A673 (cell line): Measurements from ENCODE around the gene CAMK1D. TPM values are rescaled to one million over a fixed set of nuclear protein-coding genes. Genes with fewer than 3 reads are reported as not detected.
"Not testable (repeated sequence)": the region's sequence is repeated elsewhere in the genome, so short reads cannot be mapped to it uniquely, and the experiment has no call there.

Experiments
- BruUV-seq: library from RNA; stranded (reverse); fragments of 400-500 nt; replicated peaks from 2 replicates; lab custom pipeline; 2021; lab: Mats Ljungman, UMichigan
- CTCF ChIA-PET: fragments of 300-600 bp; sonication (Branson Sonifier 250); formaldehyde crosslinking; loops from one replicate; lab custom pipeline; 2022; ENCODE audit warnings: antibody characterized with exemption; lab: Charles Lee
- POLR2A ChIA-PET: fragments of 300-600 bp; sonication (Branson Sonifier 250); formaldehyde crosslinking; loops from one replicate; lab custom pipeline; 2022; ENCODE audit warnings: antibody characterized with exemption; ENCODE audit not compliant: low non-redundant PET; lab: Charles Lee
- DNase-seq: peaks from one replicate; pipeline ENCODE4 v3.0.0-alpha.2; 2015; ENCODE audit warnings: low spot score
- H3K27ac ChIP-seq: fragments of 200-600 bp; sonication (generic); 2 replicates; pipeline ENCODE4 v1.5.1; 2016; ENCODE audit warnings: mixed run types, low read depth, mild to moderate bottlenecking, mixed read lengths, antibody characterized with exemption, low read length; ENCODE audit not compliant: poor library complexity, severe bottlenecking
- H3K27me3 ChIP-seq: fragments of 200-600 bp; sonication (generic); replicated peaks from 2 replicates; pipeline ENCODE4 v1.6.1; 2017; ENCODE audit warnings: mixed run types, low read depth, mild to moderate bottlenecking, mixed read lengths, antibody characterized with exemption, low read length; ENCODE audit not compliant: insufficient read depth, poor library complexity
- H3K36me3 ChIP-seq: fragments of 200-600 bp; sonication (generic); 2 replicates; pipeline ENCODE4 v1.6.1; 2016; ENCODE audit warnings: mixed run types, mild to moderate bottlenecking, mixed read lengths, antibody characterized with exemption, low read length; ENCODE audit not compliant: insufficient read depth, poor library complexity, severe bottlenecking
- H3K4me1 ChIP-seq: fragments of 200-600 bp; sonication (generic); 2 replicates; pipeline ENCODE4 v1.6.1; 2017; ENCODE audit warnings: mixed run types, mild to moderate bottlenecking, mixed read lengths, antibody characterized with exemption, low read length; ENCODE audit not compliant: insufficient read depth, poor library complexity, severe bottlenecking
- H3K4me3 ChIP-seq: fragments of 200-600 bp; sonication (generic); 2 replicates; pipeline ENCODE4 v1.5.1; 2016; ENCODE audit warnings: low read depth, mixed run types, mild to moderate bottlenecking, mixed read lengths, low read length; ENCODE audit not compliant: poor library complexity, severe bottlenecking
- H3K9me3 ChIP-seq: fragments of 200-600 bp; sonication (generic); 2 replicates; pipeline ENCODE4 v1.6.1; 2016; ENCODE audit warnings: mixed run types, low read depth, mild to moderate bottlenecking, mixed read lengths, antibody characterized with exemption, low read length; ENCODE audit not compliant: poor library complexity, severe bottlenecking
- EZH2 ChIP-seq: fragments of 200-600 bp; sonication (generic); IDR thresholded peaks from 2 replicates; pipeline ENCODE4 v1.6.1; 2017; ENCODE audit warnings: borderline replicate concordance, low read depth, mild to moderate bottlenecking, mixed read lengths, antibody characterized with exemption, low read length; ENCODE audit not compliant: poor library complexity, severe bottlenecking
- intact Hi-C: fragments of 100-400 bp; cut with micrococcal nuclease; formaldehyde crosslinking; loops from one replicate; pipeline ENCODE4 v1.10.0; 2022; ENCODE audit not compliant: unreplicated experiment
- total RNA-seq: library from RNA; stranded (reverse); gene quantifications from 2 replicates; pipeline ENCODE4 v1.2.3, GENCODE V29; 2021
- TF ChIP-seq, protein P1 (sequence below): fragments of 300-800, 200-600 bp; sonication (generic); conservative IDR thresholded peaks from 2 replicates; pipeline ENCODE4 v1.5.1; 2017; ENCODE audit warnings: low read depth, mild to moderate bottlenecking, antibody characterized with exemption, low read length, moderate library complexity, mixed read lengths

Gene CAMK1D
- total RNA-seq, 1 experiment from 2014 or later = 23.7 TPM

DNA sequence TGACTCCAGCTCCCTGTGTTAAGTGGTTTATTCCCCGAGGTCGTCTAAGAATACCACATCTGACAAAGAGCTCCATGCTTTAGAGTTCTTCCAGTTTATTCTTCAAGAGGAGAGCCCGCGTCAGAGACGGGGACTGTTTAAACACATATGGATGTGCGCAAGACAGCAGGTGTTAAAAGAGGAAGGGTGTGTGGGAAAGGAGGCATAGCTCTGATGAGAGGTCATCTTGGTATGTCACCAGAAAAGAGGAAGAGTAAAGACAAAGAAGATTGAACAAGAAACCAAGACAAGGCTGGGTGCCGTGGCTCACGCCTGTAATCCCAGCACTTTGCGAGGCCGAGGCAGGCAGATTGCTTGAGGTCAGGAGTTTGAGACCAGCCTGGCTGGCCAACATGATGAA, 393.4 kb downstream of the CAMK1D start:
- no TSS peak for BruUV-seq
- intact Hi-C loops = no loop called here
- Histone ChIP-seq H3K36me3 (no peaks in the 10 kb centered on the region), H3K4me1 (no peaks in the 10 kb centered on the region), H3K9me3 (no peaks in the 10 kb centered on the region), H3K4me3 (no peak overlapping the region), H3K27ac (no peak overlapping the region), H3K27me3 (no peaks in the 10 kb centered on the region)
- ChIA-PET POLR2A (no interaction called here), CTCF (no interaction called here)
- TF ChIP-seq, protein P1, sequence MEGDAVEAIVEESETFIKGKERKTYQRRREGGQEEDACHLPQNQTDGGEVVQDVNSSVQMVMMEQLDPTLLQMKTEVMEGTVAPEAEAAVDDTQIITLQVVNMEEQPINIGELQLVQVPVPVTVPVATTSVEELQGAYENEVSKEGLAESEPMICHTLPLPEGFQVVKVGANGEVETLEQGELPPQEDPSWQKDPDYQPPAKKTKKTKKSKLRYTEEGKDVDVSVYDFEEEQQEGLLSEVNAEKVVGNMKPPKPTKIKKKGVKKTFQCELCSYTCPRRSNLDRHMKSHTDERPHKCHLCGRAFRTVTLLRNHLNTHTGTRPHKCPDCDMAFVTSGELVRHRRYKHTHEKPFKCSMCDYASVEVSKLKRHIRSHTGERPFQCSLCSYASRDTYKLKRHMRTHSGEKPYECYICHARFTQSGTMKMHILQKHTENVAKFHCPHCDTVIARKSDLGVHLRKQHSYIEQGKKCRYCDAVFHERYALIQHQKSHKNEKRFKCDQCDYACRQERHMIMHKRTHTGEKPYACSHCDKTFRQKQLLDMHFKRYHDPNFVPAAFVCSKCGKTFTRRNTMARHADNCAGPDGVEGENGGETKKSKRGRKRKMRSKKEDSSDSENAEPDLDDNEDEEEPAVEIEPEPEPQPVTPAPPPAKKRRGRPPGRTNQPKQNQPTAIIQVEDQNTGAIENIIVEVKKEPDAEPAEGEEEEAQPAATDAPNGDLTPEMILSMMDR = no peak
- no peak for DNase-seq

DNA sequence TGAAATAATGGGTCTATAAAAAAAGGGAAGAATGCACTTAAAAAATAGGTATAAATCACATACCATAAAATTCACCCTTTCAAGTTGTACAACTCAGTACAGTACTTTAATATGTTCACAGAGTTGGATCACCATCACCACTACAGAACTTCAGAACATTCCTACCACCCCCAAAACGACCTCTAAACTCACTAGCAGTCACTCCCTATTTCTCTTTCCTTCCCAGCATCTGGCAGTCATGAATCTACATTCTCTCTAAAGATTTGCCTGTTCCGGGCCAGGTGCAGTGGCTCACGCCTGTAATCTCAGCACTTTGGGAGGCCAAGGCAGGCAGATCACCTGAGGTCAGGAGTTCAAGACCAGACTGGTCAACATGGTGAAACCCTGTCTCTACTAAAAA, 394.1 kb downstream of the CAMK1D start:
- H3K27me3 ChIP-seq, DNase-seq, intact Hi-C loops, POLR2A ChIA-PET, H3K27ac ChIP-seq, CTCF ChIA-PET, H3K4me3 ChIP-seq, BruUV-seq, H3K36me3 ChIP-seq, H3K4me1 ChIP-seq, H3K9me3 ChIP-seq: not testable (repeated sequence)

DNA sequence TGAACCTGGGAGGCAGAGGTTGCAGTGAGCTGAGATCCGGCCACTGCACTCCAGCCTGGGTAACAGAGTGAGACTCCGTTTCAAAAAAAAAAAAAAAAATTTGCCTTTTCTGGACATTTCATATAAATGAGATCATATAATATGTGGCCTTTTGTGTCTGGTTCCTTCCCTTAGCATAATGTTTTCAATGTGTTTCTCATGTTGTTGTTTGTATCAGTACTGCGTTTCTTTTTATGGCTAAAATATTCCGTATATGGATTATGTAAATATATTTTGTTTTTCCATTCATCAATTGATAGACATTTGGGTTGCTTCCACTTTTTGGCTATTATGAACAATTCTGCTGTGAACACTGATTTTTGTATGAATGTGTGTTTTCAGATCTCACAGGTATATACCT, 394.6 kb downstream of the CAMK1D start:
- no peak for DNase-seq
- Histone ChIP-seq H3K36me3 (no peaks in the 10 kb centered on the region), H3K27me3 (no peaks in the 10 kb centered on the region), H3K27ac (no peak overlapping the region), H3K9me3 (no peaks in the 10 kb centered on the region), H3K4me3 (no peak overlapping the region), H3K4me1 (no peaks in the 10 kb centered on the region)
- POLR2A ChIA-PET = no interaction called here
- TF ChIP-seq EZH2 = no peak
- TF ChIP-seq, protein P1 = no peak
- CTCF ChIA-PET = no interaction called here
- no TSS peak for BruUV-seq
- intact Hi-C loops = no loop called here

DNA sequence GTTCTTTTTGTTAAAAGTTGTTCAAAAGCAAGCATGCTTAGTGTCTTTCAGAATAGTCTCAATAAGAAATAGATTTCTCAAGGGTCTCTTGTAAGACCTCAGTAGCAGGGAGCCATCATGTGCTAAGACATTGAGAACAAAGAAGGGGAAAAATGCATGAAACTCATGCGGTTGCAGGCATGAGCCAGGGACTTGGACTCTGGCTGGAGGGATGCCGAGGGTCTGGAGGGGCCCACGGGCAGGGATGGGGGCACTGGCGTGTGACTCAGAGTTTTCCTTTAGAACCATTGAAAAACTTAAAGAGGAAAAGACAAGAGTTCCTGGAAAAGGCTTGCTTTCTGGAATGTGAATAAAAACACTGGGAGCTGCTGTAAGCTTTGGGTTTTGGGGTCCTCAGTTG, 398.8 kb downstream of the CAMK1D start:
- intact Hi-C loops = no loop called here
- no peak overlapping the region for H3K4me3 ChIP-seq
- no peak for DNase-seq
- CTCF ChIA-PET = no interaction called here
- TF ChIP-seq, protein P1 = no peak
- TF ChIP-seq EZH2 = no peak
- H3K9me3 ChIP-seq = no peaks in the 10 kb centered on the region
- no peaks in the 10 kb centered on the region for H3K4me1 ChIP-seq
- POLR2A ChIA-PET = no interaction called here
- no peaks in the 10 kb centered on the region for H3K27me3 ChIP-seq
- BruUV-seq = no TSS peak
- no peaks in the 10 kb centered on the region for H3K36me3 ChIP-seq
- no peak overlapping the region for H3K27ac ChIP-seq
